Panc1 (cell line): ENCODE data around the gene DCANP1.

Source experiments
- POLR2AphosphoS5 ChIP-seq: IDR thresholded peaks from 2 replicates; pipeline ENCODE4 v1.6.1; 2012; ENCODE audit warnings: mild to moderate bottlenecking, low read depth, low read length, moderate library complexity
- REST ChIP-seq, 2 experiments: IDR thresholded peaks; 2 replicates each; pipeline ENCODE4 v1.6.1; 2011 to 2012; ENCODE audit warnings: low read depth in 2 of 2, control low read depth in 1 of 2, low read length in 1 of 2, mild to moderate bottlenecking in 1 of 2, moderate library complexity in 1 of 2; ENCODE audit not compliant: insufficient read depth in 1 of 2
- SIN3A ChIP-seq: IDR thresholded peaks from 2 replicates; pipeline ENCODE4 v1.6.1; 2012; ENCODE audit warnings: low read depth, mild to moderate bottlenecking, low read length, moderate library complexity, borderline replicate concordance; ENCODE audit not compliant: insufficient read depth
- TCF7L2 ChIP-seq: IDR thresholded peaks from 2 replicates; pipeline ENCODE4 v1.6.1; 2011; ENCODE audit warnings: mild to moderate bottlenecking, low read depth, low read length, inconsistent platforms
- TF ChIP-seq, protein P1 (sequence below): fragments of 450-650 bp; IDR thresholded peaks from 2 replicates; pipeline ENCODE4 v1.5.1; 2017; ENCODE audit warnings: mild to moderate bottlenecking

- TF ChIP-seq, protein P1, sequence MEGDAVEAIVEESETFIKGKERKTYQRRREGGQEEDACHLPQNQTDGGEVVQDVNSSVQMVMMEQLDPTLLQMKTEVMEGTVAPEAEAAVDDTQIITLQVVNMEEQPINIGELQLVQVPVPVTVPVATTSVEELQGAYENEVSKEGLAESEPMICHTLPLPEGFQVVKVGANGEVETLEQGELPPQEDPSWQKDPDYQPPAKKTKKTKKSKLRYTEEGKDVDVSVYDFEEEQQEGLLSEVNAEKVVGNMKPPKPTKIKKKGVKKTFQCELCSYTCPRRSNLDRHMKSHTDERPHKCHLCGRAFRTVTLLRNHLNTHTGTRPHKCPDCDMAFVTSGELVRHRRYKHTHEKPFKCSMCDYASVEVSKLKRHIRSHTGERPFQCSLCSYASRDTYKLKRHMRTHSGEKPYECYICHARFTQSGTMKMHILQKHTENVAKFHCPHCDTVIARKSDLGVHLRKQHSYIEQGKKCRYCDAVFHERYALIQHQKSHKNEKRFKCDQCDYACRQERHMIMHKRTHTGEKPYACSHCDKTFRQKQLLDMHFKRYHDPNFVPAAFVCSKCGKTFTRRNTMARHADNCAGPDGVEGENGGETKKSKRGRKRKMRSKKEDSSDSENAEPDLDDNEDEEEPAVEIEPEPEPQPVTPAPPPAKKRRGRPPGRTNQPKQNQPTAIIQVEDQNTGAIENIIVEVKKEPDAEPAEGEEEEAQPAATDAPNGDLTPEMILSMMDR: no peak
- no peak for TF ChIP-seq POLR2AphosphoS5
- TF ChIP-seq SIN3A: no peak
- TF ChIP-seq TCF7L2: no peak
- TF ChIP-seq REST (IDR thresholded peaks at IDR 0.05; ENCODE audit: insufficient read depth in 1 of 2, low read depth in 2 of 2, low read length in 1 of 2): no peak
These were observed 942 bp downstream of the DCANP1 start for GRCh38 chr5:135446206-135446605.
